ENCODE results near the gene HEPN1. TPM values are rescaled to one million over a fixed set of nuclear protein-coding genes. Genes with fewer than 3 reads are reported as not detected.

HEPN1 gene
- total and polyA plus RNA-seq, 2 experiments from 2014 or later = not detected

DNA sequence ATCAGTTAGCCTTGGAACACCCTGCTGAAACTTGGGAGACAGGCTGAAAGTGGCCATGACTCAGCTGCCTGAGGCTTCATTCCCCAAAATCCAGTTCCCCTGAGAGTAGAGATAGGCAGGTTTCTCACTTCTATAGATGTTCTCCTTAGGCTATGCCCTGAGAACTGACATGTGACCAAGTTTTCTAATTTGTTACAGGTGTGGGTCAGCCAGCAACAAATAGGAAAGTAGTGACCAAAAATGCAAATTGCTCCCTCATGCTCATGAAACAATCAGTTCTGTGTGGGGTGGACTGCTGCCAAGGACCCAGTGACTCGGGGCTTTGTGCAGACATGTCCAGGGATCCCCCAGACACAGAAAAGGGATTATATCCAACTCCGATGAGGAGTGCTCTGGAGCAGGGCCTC lies 27.7 kb downstream of the HEPN1 start:
- Histone ChIP-seq H3K4me2 (no peak overlapping the region), H3K9me2 (ENCODE audit: insufficient read depth) (peaks cover 14% of the 10 kb centered on the region; the same call in 1 of the 2 replicates), H2AFZ (no peak overlapping the region), H3F3A (replicated peaks; ENCODE audit: low read depth) (no peaks in the 10 kb centered on the region), H4K20me1 (replicated peaks; ENCODE audit: insufficient read depth) (no peaks in the 10 kb centered on the region), H3K27ac (ENCODE audit: low read depth) (no peak overlapping the region), H3K27me3 (ENCODE audit: insufficient read depth) (peaks cover 3% of the 10 kb centered on the region; the same call in 1 of the 2 replicates), H3K4me3 (no peak overlapping the region), H3K36me3 (ENCODE audit: insufficient read depth) (no peaks in the 10 kb centered on the region), H3K79me2 (replicated peaks; ENCODE audit: insufficient read depth) (no peaks in the 10 kb centered on the region), H3K4me1 (ENCODE audit: insufficient read depth) (no peaks in the 10 kb centered on the region)
- Mint-ChIP-seq H3K4me3 (no peak overlapping the region), H3K4me1 (no peaks in the 10 kb centered on the region), H3K27ac (no peak overlapping the region), H3K9me3 (peaks cover 2% of the 10 kb centered on the region; the same call in 2 of the 3 replicates), H3K27me3 (ENCODE audit: insufficient read depth, low read depth, poor library complexity) (peaks cover 2% of the 10 kb centered on the region), H3K36me3 (ENCODE audit: low read depth) (peaks cover 5% of the 10 kb centered on the region; the same call in 1 of the 3 replicates)
- TF ChIP-seq EZH2 (IDR thresholded peaks at IDR 0.05; ENCODE audit: low read depth, unreplicated experiment) = no peak
- TF ChIP-seq, protein P1, sequence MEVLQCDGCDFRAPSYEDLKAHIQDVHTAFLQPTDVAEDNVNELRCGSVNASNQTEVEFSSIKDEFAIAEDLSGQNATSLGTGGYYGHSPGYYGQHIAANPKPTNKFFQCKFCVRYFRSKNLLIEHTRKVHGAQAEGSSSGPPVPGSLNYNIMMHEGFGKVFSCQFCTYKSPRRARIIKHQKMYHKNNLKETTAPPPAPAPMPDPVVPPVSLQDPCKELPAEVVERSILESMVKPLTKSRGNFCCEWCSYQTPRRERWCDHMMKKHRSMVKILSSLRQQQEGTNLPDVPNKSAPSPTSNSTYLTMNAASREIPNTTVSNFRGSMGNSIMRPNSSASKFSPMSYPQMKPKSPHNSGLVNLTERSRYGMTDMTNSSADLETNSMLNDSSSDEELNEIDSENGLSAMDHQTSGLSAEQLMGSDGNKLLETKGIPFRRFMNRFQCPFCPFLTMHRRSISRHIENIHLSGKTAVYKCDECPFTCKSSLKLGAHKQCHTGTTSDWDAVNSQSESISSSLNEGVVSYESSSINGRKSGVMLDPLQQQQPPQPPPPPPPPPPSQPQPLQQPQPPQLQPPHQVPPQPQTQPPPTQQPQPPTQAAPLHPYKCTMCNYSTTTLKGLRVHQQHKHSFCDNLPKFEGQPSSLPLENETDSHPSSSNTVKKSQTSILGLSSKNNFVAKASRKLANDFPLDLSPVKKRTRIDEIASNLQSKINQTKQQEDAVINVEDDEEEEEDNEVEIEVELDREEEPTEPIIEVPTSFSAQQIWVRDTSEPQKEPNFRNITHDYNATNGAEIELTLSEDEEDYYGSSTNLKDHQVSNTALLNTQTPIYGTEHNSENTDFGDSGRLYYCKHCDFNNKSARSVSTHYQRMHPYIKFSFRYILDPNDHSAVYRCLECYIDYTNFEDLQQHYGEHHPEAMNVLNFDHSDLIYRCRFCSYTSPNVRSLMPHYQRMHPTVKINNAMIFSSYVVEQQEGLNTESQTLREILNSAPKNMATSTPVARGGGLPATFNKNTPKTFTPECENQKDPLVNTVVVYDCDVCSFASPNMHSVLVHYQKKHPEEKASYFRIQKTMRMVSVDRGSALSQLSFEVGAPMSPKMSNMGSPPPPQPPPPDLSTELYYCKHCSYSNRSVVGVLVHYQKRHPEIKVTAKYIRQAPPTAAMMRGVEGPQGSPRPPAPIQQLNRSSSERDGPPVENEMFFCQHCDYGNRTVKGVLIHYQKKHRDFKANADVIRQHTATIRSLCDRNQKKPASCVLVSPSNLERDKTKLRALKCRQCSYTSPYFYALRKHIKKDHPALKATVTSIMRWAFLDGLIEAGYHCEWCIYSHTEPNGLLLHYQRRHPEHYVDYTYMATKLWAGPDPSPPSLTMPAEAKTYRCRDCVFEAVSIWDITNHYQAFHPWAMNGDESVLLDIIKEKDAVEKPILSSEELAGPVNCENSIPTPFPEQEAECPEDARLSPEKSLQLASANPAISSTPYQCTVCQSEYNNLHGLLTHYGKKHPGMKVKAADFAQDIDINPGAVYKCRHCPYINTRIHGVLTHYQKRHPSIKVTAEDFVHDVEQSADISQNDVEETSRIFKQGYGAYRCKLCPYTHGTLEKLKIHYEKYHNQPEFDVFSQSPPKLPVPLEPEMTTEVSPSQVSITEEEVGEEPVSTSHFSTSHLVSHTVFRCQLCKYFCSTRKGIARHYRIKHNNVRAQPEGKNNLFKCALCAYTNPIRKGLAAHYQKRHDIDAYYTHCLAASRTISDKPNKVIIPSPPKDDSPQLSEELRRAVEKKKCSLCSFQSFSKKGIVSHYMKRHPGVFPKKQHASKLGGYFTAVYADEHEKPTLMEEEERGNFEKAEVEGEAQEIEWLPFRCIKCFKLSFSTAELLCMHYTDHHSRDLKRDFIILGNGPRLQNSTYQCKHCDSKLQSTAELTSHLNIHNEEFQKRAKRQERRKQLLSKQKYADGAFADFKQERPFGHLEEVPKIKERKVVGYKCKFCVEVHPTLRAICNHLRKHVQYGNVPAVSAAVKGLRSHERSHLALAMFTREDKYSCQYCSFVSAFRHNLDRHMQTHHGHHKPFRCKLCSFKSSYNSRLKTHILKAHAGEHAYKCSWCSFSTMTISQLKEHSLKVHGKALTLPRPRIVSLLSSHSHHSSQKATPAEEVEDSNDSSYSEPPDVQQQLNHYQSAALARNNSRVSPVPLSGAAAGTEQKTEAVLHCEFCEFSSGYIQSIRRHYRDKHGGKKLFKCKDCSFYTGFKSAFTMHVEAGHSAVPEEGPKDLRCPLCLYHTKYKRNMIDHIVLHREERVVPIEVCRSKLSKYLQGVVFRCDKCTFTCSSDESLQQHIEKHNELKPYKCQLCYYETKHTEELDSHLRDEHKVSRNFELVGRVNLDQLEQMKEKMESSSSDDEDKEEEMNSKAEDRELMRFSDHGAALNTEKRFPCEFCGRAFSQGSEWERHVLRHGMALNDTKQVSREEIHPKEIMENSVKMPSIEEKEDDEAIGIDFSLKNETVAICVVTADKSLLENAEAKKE (CRISPR knock-in tag; IDR thresholded peaks at IDR 0.05) = no peak
- no peak for TF ChIP-seq EZH2phosphoT487 (IDR thresholded peaks at IDR 0.05; ENCODE audit: unreplicated experiment)
- TF ChIP-seq ZNF331 (CRISPR knock-in tag; IDR thresholded peaks at IDR 0.05; ENCODE audit: low read depth) = no peak
- no peak for TF ChIP-seq STAT1 (IDR thresholded peaks at IDR 0.05; ENCODE audit: unreplicated experiment)
- no peak for TF ChIP-seq ZNF114 (CRISPR knock-in tag; IDR thresholded peaks at IDR 0.05)
- no peak for TF ChIP-seq JUNB (IDR thresholded peaks at IDR 0.05; ENCODE audit: unreplicated experiment)
- TF ChIP-seq NANOG (IDR thresholded peaks at IDR 0.05; ENCODE audit: borderline replicate concordance) = no peak
- TF ChIP-seq, protein P2, sequence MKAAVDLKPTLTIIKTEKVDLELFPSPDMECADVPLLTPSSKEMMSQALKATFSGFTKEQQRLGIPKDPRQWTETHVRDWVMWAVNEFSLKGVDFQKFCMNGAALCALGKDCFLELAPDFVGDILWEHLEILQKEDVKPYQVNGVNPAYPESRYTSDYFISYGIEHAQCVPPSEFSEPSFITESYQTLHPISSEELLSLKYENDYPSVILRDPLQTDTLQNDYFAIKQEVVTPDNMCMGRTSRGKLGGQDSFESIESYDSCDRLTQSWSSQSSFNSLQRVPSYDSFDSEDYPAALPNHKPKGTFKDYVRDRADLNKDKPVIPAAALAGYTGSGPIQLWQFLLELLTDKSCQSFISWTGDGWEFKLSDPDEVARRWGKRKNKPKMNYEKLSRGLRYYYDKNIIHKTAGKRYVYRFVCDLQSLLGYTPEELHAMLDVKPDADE (IDR thresholded peaks at IDR 0.05) = no peak
- TF ChIP-seq POLR2AphosphoS5 (IDR thresholded peaks at IDR 0.05; ENCODE audit: low read depth) = no peak
- TF ChIP-seq CREB1 (CRISPR knock-in tag; IDR thresholded peaks at IDR 0.05; ENCODE audit: low read depth) = no peak
- TF ChIP-seq, protein P3, sequence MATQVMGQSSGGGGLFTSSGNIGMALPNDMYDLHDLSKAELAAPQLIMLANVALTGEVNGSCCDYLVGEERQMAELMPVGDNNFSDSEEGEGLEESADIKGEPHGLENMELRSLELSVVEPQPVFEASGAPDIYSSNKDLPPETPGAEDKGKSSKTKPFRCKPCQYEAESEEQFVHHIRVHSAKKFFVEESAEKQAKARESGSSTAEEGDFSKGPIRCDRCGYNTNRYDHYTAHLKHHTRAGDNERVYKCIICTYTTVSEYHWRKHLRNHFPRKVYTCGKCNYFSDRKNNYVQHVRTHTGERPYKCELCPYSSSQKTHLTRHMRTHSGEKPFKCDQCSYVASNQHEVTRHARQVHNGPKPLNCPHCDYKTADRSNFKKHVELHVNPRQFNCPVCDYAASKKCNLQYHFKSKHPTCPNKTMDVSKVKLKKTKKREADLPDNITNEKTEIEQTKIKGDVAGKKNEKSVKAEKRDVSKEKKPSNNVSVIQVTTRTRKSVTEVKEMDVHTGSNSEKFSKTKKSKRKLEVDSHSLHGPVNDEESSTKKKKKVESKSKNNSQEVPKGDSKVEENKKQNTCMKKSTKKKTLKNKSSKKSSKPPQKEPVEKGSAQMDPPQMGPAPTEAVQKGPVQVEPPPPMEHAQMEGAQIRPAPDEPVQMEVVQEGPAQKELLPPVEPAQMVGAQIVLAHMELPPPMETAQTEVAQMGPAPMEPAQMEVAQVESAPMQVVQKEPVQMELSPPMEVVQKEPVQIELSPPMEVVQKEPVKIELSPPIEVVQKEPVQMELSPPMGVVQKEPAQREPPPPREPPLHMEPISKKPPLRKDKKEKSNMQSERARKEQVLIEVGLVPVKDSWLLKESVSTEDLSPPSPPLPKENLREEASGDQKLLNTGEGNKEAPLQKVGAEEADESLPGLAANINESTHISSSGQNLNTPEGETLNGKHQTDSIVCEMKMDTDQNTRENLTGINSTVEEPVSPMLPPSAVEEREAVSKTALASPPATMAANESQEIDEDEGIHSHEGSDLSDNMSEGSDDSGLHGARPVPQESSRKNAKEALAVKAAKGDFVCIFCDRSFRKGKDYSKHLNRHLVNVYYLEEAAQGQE (IDR thresholded peaks at IDR 0.05; ENCODE audit: unreplicated experiment) = no peak
- TF ChIP-seq, protein P4, sequence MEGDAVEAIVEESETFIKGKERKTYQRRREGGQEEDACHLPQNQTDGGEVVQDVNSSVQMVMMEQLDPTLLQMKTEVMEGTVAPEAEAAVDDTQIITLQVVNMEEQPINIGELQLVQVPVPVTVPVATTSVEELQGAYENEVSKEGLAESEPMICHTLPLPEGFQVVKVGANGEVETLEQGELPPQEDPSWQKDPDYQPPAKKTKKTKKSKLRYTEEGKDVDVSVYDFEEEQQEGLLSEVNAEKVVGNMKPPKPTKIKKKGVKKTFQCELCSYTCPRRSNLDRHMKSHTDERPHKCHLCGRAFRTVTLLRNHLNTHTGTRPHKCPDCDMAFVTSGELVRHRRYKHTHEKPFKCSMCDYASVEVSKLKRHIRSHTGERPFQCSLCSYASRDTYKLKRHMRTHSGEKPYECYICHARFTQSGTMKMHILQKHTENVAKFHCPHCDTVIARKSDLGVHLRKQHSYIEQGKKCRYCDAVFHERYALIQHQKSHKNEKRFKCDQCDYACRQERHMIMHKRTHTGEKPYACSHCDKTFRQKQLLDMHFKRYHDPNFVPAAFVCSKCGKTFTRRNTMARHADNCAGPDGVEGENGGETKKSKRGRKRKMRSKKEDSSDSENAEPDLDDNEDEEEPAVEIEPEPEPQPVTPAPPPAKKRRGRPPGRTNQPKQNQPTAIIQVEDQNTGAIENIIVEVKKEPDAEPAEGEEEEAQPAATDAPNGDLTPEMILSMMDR (conservative IDR thresholded peaks at IDR 0.05; ENCODE audit: low read depth in 2 of 2) = no peak
- DNase-seq (ENCODE audit: low spot score) (no peak), ATAC-seq (no peak)

All from GM23338 (cell line).